HEK293 (cell line): ENCODE data around the gene SUSD2.

Experiments
- CTCF ChIA-PET: fragments of 350-600 bp; formaldehyde crosslinking; extraction: SDS; loops from one replicate; lab custom pipeline; 2021; ENCODE audit warnings: antibody characterized with exemption; lab: Yijun Ruan, JAX
- POLR2A ChIA-PET: fragments of 300-600 bp; formaldehyde crosslinking; extraction: SDS; loops from one replicate; lab custom pipeline; 2020; ENCODE audit warnings: antibody characterized with exemption, inconsistent platforms; lab: Yijun Ruan, JAX
- H3K27ac ChIP-seq: fragments of 200-500 bp; sonication (Bioruptor generic); 2 replicates; pipeline ENCODE4 v1.5.1; 2014; ENCODE audit warnings: low read depth, low read length, control low read depth, inconsistent platforms; ENCODE audit errors: extremely low read depth
- H3K36me3 ChIP-seq, 2 experiments: fragments of 200-500 bp in 1 of 2; sonication (Bioruptor generic) in 1 of 2; 1 replicate in 1 of 2; 2 replicates in 1 of 2; pipeline ENCODE4 v1.5.1; 2014 to 2017; ENCODE audit warnings: inconsistent platforms in 2 of 2, low read length in 2 of 2; ENCODE audit not compliant: control insufficient read depth in 2 of 2, insufficient read depth in 1 of 2
- H3K4me1 ChIP-seq: fragments of 200-500 bp; sonication (Bioruptor generic); 2 replicates; pipeline ENCODE4 v1.5.1; 2014; ENCODE audit warnings: mild to moderate bottlenecking, low read length, inconsistent platforms; ENCODE audit not compliant: control insufficient read depth, insufficient read depth
- H3K4me3 ChIP-seq: 2 replicates; pipeline ENCODE4 v1.5.1; 2011; ENCODE audit warnings: low read depth, mild to moderate bottlenecking, control low read depth, low read length, moderate library complexity
- H3K9me3 ChIP-seq: fragments of 200-500 bp; sonication (Bioruptor generic); 2 replicates; pipeline ENCODE4 v1.5.1; 2014; ENCODE audit warnings: low read depth, low read length, inconsistent platforms; ENCODE audit not compliant: control insufficient read depth, insufficient read depth
- FEZF1 ChIP-seq: fragments of 450-650 bp; formaldehyde crosslinking; IDR thresholded peaks from 2 replicates; pipeline ENCODE4 v1.5.1; 2016; ENCODE audit warnings: missing biosample characterization, missing genetic modification characterization
- GLIS1 ChIP-seq: fragments of 450-650 bp; formaldehyde crosslinking; IDR thresholded peaks from 2 replicates; pipeline ENCODE4 v1.5.1; 2016; ENCODE audit warnings: missing biosample characterization, missing genetic modification characterization
- GLIS2 ChIP-seq: fragments of 450-650 bp; formaldehyde crosslinking; IDR thresholded peaks from 2 replicates; pipeline ENCODE4 v1.5.1; 2016; ENCODE audit warnings: missing biosample characterization, missing genetic modification characterization
- WT1 ChIP-seq: fragments of 450-650 bp; formaldehyde crosslinking; IDR thresholded peaks from 2 replicates; pipeline ENCODE4 v1.5.1; 2016; ENCODE audit warnings: missing biosample characterization, missing genetic modification characterization
- YY1 ChIP-seq: fragments of 450-650 bp; formaldehyde crosslinking; IDR thresholded peaks from 2 replicates; pipeline ENCODE4 v1.5.1; 2018; ENCODE audit warnings: missing biosample characterization, missing genetic modification characterization
- ZFHX2 ChIP-seq: fragments of 450-650 bp; formaldehyde crosslinking; conservative IDR thresholded peaks from 2 replicates; pipeline ENCODE4 v1.5.1; 2016; ENCODE audit warnings: missing biosample characterization, missing genetic modification characterization
- ZFP37 ChIP-seq: fragments of 450-650 bp; formaldehyde crosslinking; IDR thresholded peaks from 2 replicates; pipeline ENCODE4 v1.5.1; 2016; ENCODE audit warnings: missing biosample characterization, missing genetic modification characterization
- ZNF112 ChIP-seq: fragments of 450-650 bp; formaldehyde crosslinking; IDR thresholded peaks from 2 replicates; pipeline ENCODE4 v1.5.0; 2017; ENCODE audit warnings: missing biosample characterization, missing genetic modification characterization
- ZNF132 ChIP-seq: fragments of 450-650 bp; formaldehyde crosslinking; IDR thresholded peaks from 2 replicates; pipeline ENCODE4 v1.5.1; 2017; ENCODE audit warnings: missing biosample characterization, missing genetic modification characterization, borderline replicate concordance
- ZNF211 ChIP-seq: fragments of 450-650 bp; formaldehyde crosslinking; IDR thresholded peaks from 2 replicates; pipeline ENCODE4 v1.5.1; 2016; ENCODE audit warnings: low read depth, missing biosample characterization, missing genetic modification characterization
- ZNF23 ChIP-seq: fragments of 450-650 bp; formaldehyde crosslinking; IDR thresholded peaks from 2 replicates; pipeline ENCODE4 v1.5.1; 2016; ENCODE audit warnings: missing biosample characterization, missing genetic modification characterization, borderline replicate concordance
- ZNF404 ChIP-seq: fragments of 450-650 bp; formaldehyde crosslinking; IDR thresholded peaks from 2 replicates; pipeline ENCODE4 v1.5.1; 2017; ENCODE audit warnings: missing biosample characterization, missing genetic modification characterization
- ZNF521 ChIP-seq: fragments of 450-650 bp; formaldehyde crosslinking; IDR thresholded peaks from 2 replicates; pipeline ENCODE4 v1.5.1; 2017; ENCODE audit warnings: missing biosample characterization, mild to moderate bottlenecking, missing genetic modification characterization
- ZNF707 ChIP-seq: fragments of 450-650 bp; formaldehyde crosslinking; IDR thresholded peaks from 2 replicates; pipeline ENCODE4 v1.5.1; 2016; ENCODE audit warnings: missing biosample characterization, missing genetic modification characterization
- ZNF768 ChIP-seq: fragments of 450-650 bp; formaldehyde crosslinking; IDR thresholded peaks from 2 replicates; pipeline ENCODE4 v1.5.1; 2018; ENCODE audit warnings: missing biosample characterization, mild to moderate bottlenecking, missing genetic modification characterization
- ZSCAN16 ChIP-seq: fragments of 450-650 bp; formaldehyde crosslinking; IDR thresholded peaks from 2 replicates; pipeline ENCODE4 v1.5.1; 2016; ENCODE audit warnings: missing biosample characterization, missing genetic modification characterization
- TF ChIP-seq, protein P1 (sequence below): fragments of 450-650 bp; formaldehyde crosslinking; IDR thresholded peaks from 2 replicates; pipeline ENCODE4 v1.5.1; 2016; ENCODE audit warnings: missing biosample characterization, missing genetic modification characterization, low read depth
- TF ChIP-seq, protein P2 (sequence below): fragments of 450-650 bp; formaldehyde crosslinking; IDR thresholded peaks from 2 replicates; pipeline ENCODE4 v1.5.1; 2016; ENCODE audit warnings: missing biosample characterization, missing genetic modification characterization

The SUSD2 gene

DNA sequence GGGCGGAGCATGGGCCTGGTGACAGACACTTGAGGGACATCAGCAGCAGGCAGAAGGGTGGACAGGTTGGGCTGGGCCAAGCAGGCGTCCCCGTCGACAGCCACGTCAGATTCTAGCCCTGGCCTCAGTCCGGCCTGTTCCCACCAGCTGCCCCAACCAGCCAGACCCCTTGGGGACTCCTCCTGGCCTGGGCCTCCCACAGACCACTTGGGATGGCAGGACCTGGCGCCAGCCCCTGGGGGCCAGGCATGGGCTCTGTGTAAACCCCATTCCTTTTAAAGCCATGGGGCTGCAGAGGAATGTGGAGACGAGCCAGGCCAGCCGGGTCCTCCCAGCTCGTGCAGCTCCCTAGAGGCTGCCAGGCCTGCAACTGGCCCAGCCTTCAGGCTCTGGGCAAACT, 4.7 kb upstream of the SUSD2 start:
- Histone ChIP-seq H3K4me3 (no peak overlapping the region), H3K27ac (no peak overlapping the region), H3K36me3 (peaks cover 0 to 47% of the 10 kb centered on the region in 2 experiments; a peak in 2 of 3 replicates), H3K9me3 (no peaks in the 10 kb centered on the region), H3K4me1 (peaks cover 3% of the 10 kb centered on the region; the same call in 1 of the 2 replicates)
- ChIA-PET POLR2A (no interaction called here), CTCF (interaction anchor here (0.9 to 7.9 kb wide), 3 partner anchors 11 to 37 kb away, joined by 6 to 114 read pairs (median 32); no protein-coding TSS in a partner anchor)
- TF ChIP-seq YY1 (tag by site-specific recombination) (no peak), GLIS1 (peak; percentile 33; the same call in 1 of the 2 replicates)

DNA sequence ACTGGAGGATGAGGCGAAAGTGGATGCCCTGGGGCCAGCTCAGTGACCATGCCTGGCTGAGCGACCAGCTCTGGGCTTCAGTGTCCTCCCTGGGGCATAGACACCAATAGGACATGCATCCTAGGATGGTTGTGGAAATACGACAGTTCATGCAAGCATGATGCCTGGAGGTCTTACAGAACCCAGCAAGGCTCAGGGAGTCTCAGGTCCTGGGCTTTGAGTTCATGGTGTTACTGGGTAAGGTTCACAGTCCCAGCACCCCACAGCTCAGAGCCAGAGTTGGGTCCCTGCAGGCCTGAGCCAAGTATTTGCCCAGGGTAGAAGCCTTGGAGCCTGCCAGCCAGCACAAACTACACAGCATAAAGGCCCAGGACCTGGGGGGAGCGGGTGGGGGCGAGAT, 4.2 kb upstream of the SUSD2 start:
- CTCF ChIA-PET = interaction anchor here (0.9 to 7.9 kb wide), 3 partner anchors 11 to 37 kb away, joined by 6 to 114 read pairs (median 32); no protein-coding TSS in a partner anchor
- H3K36me3 ChIP-seq = peaks cover 0 to 43% of the 10 kb centered on the region in 2 experiments; a peak in 2 of 3 replicates
- TF ChIP-seq ZSCAN16 (no peak), FEZF1 (tag by site-specific recombination) (no peak), ZNF768 (tag by site-specific recombination) (no peak), ZNF132 (tag by site-specific recombination) (no peak), ZNF112 (tag by site-specific recombination) (no peak), ZNF211 (tag by site-specific recombination) (no peak), ZFP37 (tag by site-specific recombination) (no peak), ZNF404 (no peak), WT1 (tag by site-specific recombination) (no peak), ZNF707 (no peak), ZNF521 (tag by site-specific recombination) (no peak)
- TF ChIP-seq, protein P1, sequence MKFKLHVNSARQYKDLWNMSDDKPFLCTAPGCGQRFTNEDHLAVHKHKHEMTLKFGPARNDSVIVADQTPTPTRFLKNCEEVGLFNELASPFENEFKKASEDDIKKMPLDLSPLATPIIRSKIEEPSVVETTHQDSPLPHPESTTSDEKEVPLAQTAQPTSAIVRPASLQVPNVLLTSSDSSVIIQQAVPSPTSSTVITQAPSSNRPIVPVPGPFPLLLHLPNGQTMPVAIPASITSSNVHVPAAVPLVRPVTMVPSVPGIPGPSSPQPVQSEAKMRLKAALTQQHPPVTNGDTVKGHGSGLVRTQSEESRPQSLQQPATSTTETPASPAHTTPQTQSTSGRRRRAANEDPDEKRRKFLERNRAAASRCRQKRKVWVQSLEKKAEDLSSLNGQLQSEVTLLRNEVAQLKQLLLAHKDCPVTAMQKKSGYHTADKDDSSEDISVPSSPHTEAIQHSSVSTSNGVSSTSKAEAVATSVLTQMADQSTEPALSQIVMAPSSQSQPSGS (tag by site-specific recombination) = no peak
- TF ChIP-seq, protein P2, sequence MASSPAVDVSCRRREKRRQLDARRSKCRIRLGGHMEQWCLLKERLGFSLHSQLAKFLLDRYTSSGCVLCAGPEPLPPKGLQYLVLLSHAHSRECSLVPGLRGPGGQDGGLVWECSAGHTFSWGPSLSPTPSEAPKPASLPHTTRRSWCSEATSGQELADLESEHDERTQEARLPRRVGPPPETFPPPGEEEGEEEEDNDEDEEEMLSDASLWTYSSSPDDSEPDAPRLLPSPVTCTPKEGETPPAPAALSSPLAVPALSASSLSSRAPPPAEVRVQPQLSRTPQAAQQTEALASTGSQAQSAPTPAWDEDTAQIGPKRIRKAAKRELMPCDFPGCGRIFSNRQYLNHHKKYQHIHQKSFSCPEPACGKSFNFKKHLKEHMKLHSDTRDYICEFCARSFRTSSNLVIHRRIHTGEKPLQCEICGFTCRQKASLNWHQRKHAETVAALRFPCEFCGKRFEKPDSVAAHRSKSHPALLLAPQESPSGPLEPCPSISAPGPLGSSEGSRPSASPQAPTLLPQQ (tag by site-specific recombination) = no peak
- TF ChIP-seq, all 188 proteins: peak for 0
- Histone ChIP-seq H3K4me1 (peaks cover 3% of the 10 kb centered on the region; the same call in 1 of the 2 replicates), H3K4me3 (no peak overlapping the region), H3K27ac (no peak overlapping the region), H3K9me3 (no peaks in the 10 kb centered on the region)
- POLR2A ChIA-PET = no interaction called here

DNA sequence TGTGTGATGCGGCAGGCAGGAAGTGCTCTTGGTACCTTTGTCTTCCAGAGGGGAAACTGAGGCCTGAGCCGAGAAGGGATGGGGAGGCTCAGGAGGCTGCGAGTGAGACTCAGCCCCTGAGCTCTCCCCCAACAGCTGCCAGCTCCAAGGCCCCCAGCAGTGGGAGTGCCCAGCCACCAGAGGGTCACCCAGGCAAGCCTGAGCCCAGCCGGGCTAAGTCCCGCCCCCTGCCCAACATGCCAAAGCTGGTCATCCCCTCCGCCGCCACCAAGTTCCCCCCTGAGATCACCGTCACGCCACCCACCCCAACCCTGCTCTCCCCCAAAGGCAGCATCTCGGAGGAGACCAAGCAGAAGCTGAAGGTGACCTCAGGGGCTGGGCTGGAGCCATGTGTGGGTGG, 3.8 kb upstream of the SUSD2 start:
- H3K27ac ChIP-seq = no peak overlapping the region
- TF ChIP-seq ZFHX2 = 0 out of 2 replicates have a peak, but pooled peaks have one; percentile 18
- peak; percentile 25 for TF ChIP-seq GLIS2 (tag by site-specific recombination)
- no peak for TF ChIP-seq ZNF23 (tag by site-specific recombination)
- TF ChIP-seq, all 188 proteins: peak for 2
- Histone ChIP-seq H3K9me3 (no peaks in the 10 kb centered on the region), H3K4me3 (no peak overlapping the region), H3K4me1 (peaks cover 3% of the 10 kb centered on the region; the same call in 1 of the 2 replicates), H3K36me3 (peaks cover 0 to 39% of the 10 kb centered on the region in 2 experiments; a peak in 2 of 3 replicates)
- ChIA-PET POLR2A (no interaction called here), CTCF (interaction anchor here (0.9 to 7.9 kb wide), 3 partner anchors 11 to 38 kb away, joined by 6 to 114 read pairs (median 32); no protein-coding TSS in a partner anchor)
